NCI-H2196 (cell line): ENCODE data around the gene WNT7B.

Experiments
- DNase-seq: peaks from one replicate; lab custom pipeline; 2025; ENCODE audit not compliant: unreplicated experiment; lab: John Stamatoyannopoulos, UW

The WNT7B gene

GRCh38 chr22:45960477-45961386 lies 16.2 kb downstream of the WNT7B start:
- no peak for DNase-seq

- no peak for DNase-seq
Observed at GRCh38 chr22:45959719-45960476, 17.1 kb downstream of the WNT7B start.

GRCh38 chr22:45958971-45959370 lies 18.0 kb downstream of the WNT7B start:
- DNase-seq: no peak

- no peak for DNase-seq
Observed at GRCh38 chr22:45957826-45958225, 19.1 kb downstream of the WNT7B start.

- DNase-seq: no peak
Observed at GRCh38 chr22:45953178-45953577, 23.8 kb downstream of the WNT7B start.

GRCh38 chr22:45952553-45952952 lies 24.4 kb downstream of the WNT7B start:
- DNase-seq: no peak

GRCh38 chr22:45952151-45952550 lies 24.8 kb downstream of the WNT7B start:
- DNase-seq: no peak

GRCh38 chr22:45949891-45950290 lies 27.1 kb downstream of the WNT7B start:
- no peak for DNase-seq

- no peak for DNase-seq
Observed at GRCh38 chr22:45949258-45949870, 27.6 kb downstream of the WNT7B start.

- DNase-seq: no peak
Observed at GRCh38 chr22:45948081-45948648, 28.8 kb downstream of the WNT7B start.

GRCh38 chr22:45946805-45947600 lies 30.0 kb downstream of the WNT7B start:
- DNase-seq: no peak

GRCh38 chr22:45945621-45946106 lies 31.3 kb downstream of the WNT7B start:
- DNase-seq: no peak

GRCh38 chr22:45942787-45943493 lies 34.0 kb downstream of the WNT7B start:
- no peak for DNase-seq

- no peak for DNase-seq
Observed at GRCh38 chr22:45942344-45942743, 34.6 kb downstream of the WNT7B start.

- DNase-seq: no peak
Observed at GRCh38 chr22:45938913-45939312, 38.0 kb downstream of the WNT7B start.

GRCh38 chr22:45937960-45938359 lies 39.0 kb downstream of the WNT7B start:
- DNase-seq: no peak

GRCh38 chr22:45935573-45935972 lies 41.4 kb downstream of the WNT7B start:
- DNase-seq: no peak

- peak; percentile 38 for DNase-seq
Observed at GRCh38 chr22:45934659-45935341, 42.2 kb downstream of the WNT7B start.

- no peak for DNase-seq
Observed at GRCh38 chr22:45934168-45934564, 42.8 kb downstream of the WNT7B start.
